Measurements from ENCODE around the gene GSTA2. TPM values are rescaled to one million over a fixed set of nuclear protein-coding genes. Genes with fewer than 3 reads are reported as not detected.

GSTA2 gene
- total and polyA plus RNA-seq, 2 of the 13 experiments (the other 11 are each of a cell fraction or from before 2014, with no cell fraction given) = 0.75 to 13.7 TPM

GRCh38 chr6:52735071-52735470 lies 28.2 kb downstream of the GSTA2 start (continued):
- TF ChIP-seq ZNF580 (CRISPR knock-in tag; IDR thresholded peaks at IDR 0.05; ENCODE audit: borderline replicate concordance, low read depth) (no peak), GABPA (IDR thresholded peaks at IDR 0.05; ENCODE audit: low read depth, low read length) (no peak), GABPA (CRISPR knock-in tag; IDR thresholded peaks at IDR 0.05; ENCODE audit: low read depth) (no peak), MTA1 (CRISPR knock-in tag; IDR thresholded peaks at IDR 0.05; ENCODE audit: borderline replicate concordance) (peak; percentile 47; the same call in 1 of the 2 replicates), ZBTB46 (CRISPR knock-in tag; IDR thresholded peaks at IDR 0.05; ENCODE audit: borderline replicate concordance) (no peak), ZNF143 (CRISPR knock-in tag; IDR thresholded peaks at IDR 0.05) (no peak), CTCF (CRISPR knock-in tag; IDR thresholded peaks at IDR 0.05) (no peak), MEF2D (CRISPR knock-in tag; IDR thresholded peaks at IDR 0.05) (no peak), MXD3 (CRISPR knock-in tag; IDR thresholded peaks at IDR 0.05) (no peak), ZNF3 (CRISPR knock-in tag; IDR thresholded peaks at IDR 0.05) (no peak), BCL3 (CRISPR knock-in tag; IDR thresholded peaks at IDR 0.05) (no peak), ZBTB7B (CRISPR knock-in tag; IDR thresholded peaks at IDR 0.05) (no peak), HDAC6 (IDR thresholded peaks at IDR 0.05; ENCODE audit: low read depth, low read length) (no peak), NFYB (CRISPR knock-in tag; IDR thresholded peaks at IDR 0.05) (no peak), ZBTB20 (CRISPR knock-in tag; IDR thresholded peaks at IDR 0.05; ENCODE audit: borderline replicate concordance, low read depth) (no peak), ZNF687 (CRISPR knock-in tag; IDR thresholded peaks at IDR 0.05) (peak; percentile 37), PHF8 (CRISPR knock-in tag; IDR thresholded peaks at IDR 0.05) (no peak), ZNF644 (CRISPR knock-in tag; IDR thresholded peaks at IDR 0.05; ENCODE audit: low read depth) (peak; percentile 94), FOXM1 (CRISPR knock-in tag; IDR thresholded peaks at IDR 0.05) (no peak), ATF3 (CRISPR knock-in tag; IDR thresholded peaks at IDR 0.05) (0 out of 2 replicates have a peak, but pooled peaks have one; percentile 9)
